Fibroblast of gingiva (primary cell): ENCODE results near the gene CRYAA.

Source experiments
- DNase-seq: peaks from one replicate; pipeline ENCODE4 v3.0.0-alpha.2; 2011; ENCODE audit warnings: low read depth

The CRYAA gene

GRCh38 chr21:43203591-43203990 lies 34.8 kb downstream of the CRYAA start:
- no peak for DNase-seq

GRCh38 chr21:43204638-43205037 lies 35.8 kb downstream of the CRYAA start:
- no peak for DNase-seq

- DNase-seq = no peak
Measured at GRCh38 chr21:43206231-43207042, 37.6 kb downstream of the CRYAA start.

GRCh38 chr21:43207043-43207315 lies 38.2 kb downstream of the CRYAA start:
- no peak for DNase-seq

- DNase-seq = no peak
Measured at GRCh38 chr21:43207868-43208267, 39.1 kb downstream of the CRYAA start.

GRCh38 chr21:43208561-43209332 lies 39.9 kb downstream of the CRYAA start:
- DNase-seq = no peak

GRCh38 chr21:43209575-43210453 lies 41.0 kb downstream of the CRYAA start:
- DNase-seq = no peak

- DNase-seq = no peak
Measured at GRCh38 chr21:43210454-43211071, 41.8 kb downstream of the CRYAA start.

- DNase-seq = no peak
Measured at GRCh38 chr21:43211072-43211759, 42.4 kb downstream of the CRYAA start.

- DNase-seq = no peak
Measured at GRCh38 chr21:43211760-43212115, 42.9 kb downstream of the CRYAA start.
